ENCODE results near the gene IPO8. TPM values are rescaled to one million over a fixed set of nuclear protein-coding genes. Genes with fewer than 3 reads are reported as not detected.

IPO8 gene
- 63.0 TPM for total RNA-seq
- polyA plus RNA-seq, result 28.2 TPM

GRCh38 chr12:30695199-30696102 lies at the start of gene IPO8:
Gene IPO8, minus strand, starts transcription at chr12:30695869. Its CDS starts 222 bp downstream, at chr12:30695647.
- peak; percentile 88 for DNase-seq (ENCODE audit: extremely low spot score)
- H3K27ac ChIP-seq (ENCODE audit: low read depth), result peak within 1 kb of the TSS; percentile 83
- peak within 1 kb of the TSS; percentile 95 for H3K4me3 ChIP-seq (ENCODE audit: low read depth, low read length)
- no peaks in the 10 kb centered on the region for H3K4me1 ChIP-seq (ENCODE audit: insufficient read depth)
- WGBS, result under 1% methylated on average over 71 of the region's 71 CpGs
- no peaks in the 10 kb centered on the region for H3K36me3 ChIP-seq (ENCODE audit: insufficient read depth)

GRCh38 chr12:30744321-30744720 lies 48.7 kb upstream of the IPO8 start:
- Histone ChIP-seq H3K27ac (ENCODE audit: low read depth) (no peak overlapping the region), H3K36me3 (ENCODE audit: insufficient read depth) (no peaks in the 10 kb centered on the region), H3K4me3 (ENCODE audit: low read depth, low read length) (no peak overlapping the region), H3K4me1 (ENCODE audit: insufficient read depth) (no peaks in the 10 kb centered on the region)
- 96% methylated on average over 2 of the region's 2 CpGs for WGBS
- DNase-seq (ENCODE audit: extremely low spot score), result no peak

GRCh38 chr12:30740274-30740673 lies 44.6 kb upstream of the IPO8 start:
- Histone ChIP-seq H3K36me3 (ENCODE audit: insufficient read depth) (no peaks in the 10 kb centered on the region), H3K4me1 (ENCODE audit: insufficient read depth) (no peaks in the 10 kb centered on the region), H3K27ac (ENCODE audit: low read depth) (no peak overlapping the region), H3K4me3 (ENCODE audit: low read depth, low read length) (no peak overlapping the region)
- no peak for DNase-seq (ENCODE audit: extremely low spot score)

GRCh38 chr12:30739020-30739419 lies 43.4 kb upstream of the IPO8 start:
- no peak overlapping the region for H3K27ac ChIP-seq (ENCODE audit: low read depth)
- 94% methylated on average over 2 of the region's 2 CpGs for WGBS
- H3K4me3 ChIP-seq (ENCODE audit: low read depth, low read length), result no peak overlapping the region
- no peaks in the 10 kb centered on the region for H3K36me3 ChIP-seq (ENCODE audit: insufficient read depth)
- DNase-seq (ENCODE audit: extremely low spot score), result no peak
- H3K4me1 ChIP-seq (ENCODE audit: insufficient read depth), result no peaks in the 10 kb centered on the region

- Histone ChIP-seq H3K4me3 (ENCODE audit: low read depth, low read length) (no peak overlapping the region), H3K27ac (ENCODE audit: low read depth) (no peak overlapping the region), H3K36me3 (ENCODE audit: insufficient read depth) (peaks cover 4% of the 10 kb centered on the region), H3K4me1 (ENCODE audit: insufficient read depth) (no peaks in the 10 kb centered on the region)
- WGBS, result 87% methylated on average over 2 of the region's 2 CpGs
- DNase-seq (ENCODE audit: extremely low spot score), result no peak
Observed at GRCh38 chr12:30732954-30733637, 37.4 kb upstream of the IPO8 start.

GRCh38 chr12:30730011-30730410 lies 34.3 kb upstream of the IPO8 start:
- WGBS, result 87% methylated on average over 2 of the region's 2 CpGs
- Histone ChIP-seq H3K36me3 (ENCODE audit: insufficient read depth) (peaks cover 4% of the 10 kb centered on the region), H3K4me1 (ENCODE audit: insufficient read depth) (no peaks in the 10 kb centered on the region), H3K27ac (ENCODE audit: low read depth) (no peak overlapping the region), H3K4me3 (ENCODE audit: low read depth, low read length) (no peak overlapping the region)
- no peak for DNase-seq (ENCODE audit: extremely low spot score)

GRCh38 chr12:30729547-30729946 lies 33.9 kb upstream of the IPO8 start:
- Histone ChIP-seq H3K36me3 (ENCODE audit: insufficient read depth) (peaks cover 4% of the 10 kb centered on the region), H3K4me1 (ENCODE audit: insufficient read depth) (no peaks in the 10 kb centered on the region), H3K27ac (ENCODE audit: low read depth) (no peak overlapping the region), H3K4me3 (ENCODE audit: low read depth, low read length) (no peak overlapping the region)
- 94% methylated on average over 4 of the region's 4 CpGs for WGBS
- no peak for DNase-seq (ENCODE audit: extremely low spot score)

- H3K36me3 ChIP-seq (ENCODE audit: insufficient read depth), result peaks cover 4% of the 10 kb centered on the region
- H3K4me3 ChIP-seq (ENCODE audit: low read depth, low read length), result no peak overlapping the region
- H3K27ac ChIP-seq (ENCODE audit: low read depth), result no peak overlapping the region
- H3K4me1 ChIP-seq (ENCODE audit: insufficient read depth), result no peaks in the 10 kb centered on the region
- no peak for DNase-seq (ENCODE audit: extremely low spot score)
- WGBS, result 96% methylated on average over 1 of the region's 1 CpG
Observed at GRCh38 chr12:30726647-30727046, 31.0 kb upstream of the IPO8 start.

- no peaks in the 10 kb centered on the region for H3K4me1 ChIP-seq (ENCODE audit: insufficient read depth)
- WGBS, result 55% methylated on average over 1 of the region's 1 CpG
- peaks cover 4% of the 10 kb centered on the region for H3K36me3 ChIP-seq (ENCODE audit: insufficient read depth)
- H3K4me3 ChIP-seq (ENCODE audit: low read depth, low read length), result no peak overlapping the region
- no peak overlapping the region for H3K27ac ChIP-seq (ENCODE audit: low read depth)
- no peak for DNase-seq (ENCODE audit: extremely low spot score)
Observed at GRCh38 chr12:30725739-30726138, 30.1 kb upstream of the IPO8 start.

GRCh38 chr12:30719060-30719459 lies 23.4 kb upstream of the IPO8 start:
- WGBS, result 43% methylated on average over 1 of the region's 1 CpG
- no peak for DNase-seq (ENCODE audit: extremely low spot score)
- Histone ChIP-seq H3K36me3 (ENCODE audit: insufficient read depth) (peaks cover 2% of the 10 kb centered on the region), H3K4me1 (ENCODE audit: insufficient read depth) (no peaks in the 10 kb centered on the region), H3K27ac (ENCODE audit: low read depth) (no peak overlapping the region), H3K4me3 (ENCODE audit: low read depth, low read length) (no peak overlapping the region)

- Histone ChIP-seq H3K36me3 (ENCODE audit: insufficient read depth) (no peaks in the 10 kb centered on the region), H3K4me1 (ENCODE audit: insufficient read depth) (no peaks in the 10 kb centered on the region), H3K27ac (ENCODE audit: low read depth) (no peak overlapping the region), H3K4me3 (ENCODE audit: low read depth, low read length) (no peak overlapping the region)
- 91% methylated on average over 10 of the region's 10 CpGs for WGBS
- no peak for DNase-seq (ENCODE audit: extremely low spot score)
Observed at GRCh38 chr12:30707613-30708342, 12.1 kb upstream of the IPO8 start.

- 77% methylated on average over 2 of the region's 2 CpGs for WGBS
- no peak for DNase-seq (ENCODE audit: extremely low spot score)
- no peak overlapping the region for H3K4me3 ChIP-seq (ENCODE audit: low read depth, low read length)
Observed at GRCh38 chr12:30706476-30706875, 10.8 kb upstream of the IPO8 start.

GRCh38 chr12:30701056-30701455 lies 5.4 kb upstream of the IPO8 start:
- H3K36me3 ChIP-seq (ENCODE audit: insufficient read depth), result no peaks in the 10 kb centered on the region
- H3K4me1 ChIP-seq (ENCODE audit: insufficient read depth), result no peaks in the 10 kb centered on the region
- no peak for DNase-seq (ENCODE audit: extremely low spot score)
- H3K4me3 ChIP-seq (ENCODE audit: low read depth, low read length), result no peak overlapping the region
- H3K27ac ChIP-seq (ENCODE audit: low read depth), result no peak overlapping the region

More at GRCh38 chr12:30706476-30706875, 10.8 kb upstream of the IPO8 start:
- Histone ChIP-seq H3K36me3 (ENCODE audit: insufficient read depth) (no peaks in the 10 kb centered on the region), H3K4me1 (ENCODE audit: insufficient read depth) (no peaks in the 10 kb centered on the region), H3K27ac (ENCODE audit: low read depth) (no peak overlapping the region)

Measured in urinary bladder (tissue), 4 donors.